Measurements from ENCODE around the gene NUP205.

Gene NUP205

DNA sequence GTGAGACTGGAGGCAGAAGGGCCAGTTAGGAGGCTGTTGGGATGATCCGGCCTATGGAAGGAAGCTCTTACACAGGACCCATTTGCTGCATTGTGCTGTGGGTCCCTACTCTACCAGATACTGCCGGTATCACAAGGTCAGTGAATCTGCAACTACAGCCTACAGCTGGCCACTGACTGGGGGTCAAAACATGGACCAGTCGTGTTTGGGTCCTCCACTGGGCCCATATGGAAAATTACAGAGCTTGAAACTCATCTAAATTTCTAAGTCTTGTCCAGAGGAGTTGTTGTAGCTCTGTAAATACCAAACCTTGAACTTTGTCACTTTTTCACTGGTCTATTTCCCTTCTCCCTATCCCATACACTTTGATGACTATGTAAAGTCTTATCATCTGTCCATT lies 5.6 kb upstream of the NUP205 start:
- no peak for DNase-seq

DNA sequence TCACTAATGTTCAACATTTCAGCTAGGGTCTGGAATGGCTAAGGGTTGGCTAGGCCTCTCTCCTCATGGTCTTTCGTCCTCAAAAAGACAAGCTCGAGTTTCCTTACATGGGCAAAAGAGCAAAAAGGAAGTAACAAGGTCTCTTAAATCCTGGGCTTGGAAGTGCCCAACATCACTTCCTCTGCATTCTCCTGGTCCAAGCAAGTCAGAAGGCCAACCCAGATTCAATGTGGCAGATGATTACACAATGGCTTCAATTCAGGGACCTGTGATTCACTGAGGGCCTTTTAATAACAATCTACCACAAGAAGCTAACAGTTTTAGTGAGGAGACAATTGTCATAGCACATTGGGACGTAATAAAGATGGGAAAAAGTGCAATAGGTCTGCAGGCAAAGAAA lies 4.4 kb upstream of the NUP205 start:
- DNase-seq = no peak

DNA sequence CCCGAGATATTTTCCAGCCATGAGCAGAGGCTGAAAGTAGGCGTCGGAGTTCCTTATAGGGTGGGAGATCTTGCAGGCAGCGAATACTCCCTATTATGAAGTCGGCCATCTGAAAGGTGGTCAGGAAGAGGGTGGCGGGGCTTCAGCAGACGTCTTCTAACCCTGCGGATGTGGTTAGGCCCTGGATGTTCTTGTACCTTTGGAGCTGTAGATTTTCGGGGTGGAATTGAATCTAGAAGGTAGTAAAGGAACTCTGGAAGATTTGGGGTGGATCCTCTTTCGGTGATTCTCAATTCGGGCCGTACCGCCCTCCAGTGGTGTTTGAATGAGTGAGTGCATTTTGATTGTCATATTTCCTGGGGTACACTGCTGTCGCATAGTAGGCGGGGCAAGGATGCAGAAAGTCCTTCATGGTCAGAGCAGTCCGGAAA lies 635 bp downstream of the NUP205 start:
- peak; percentile 81 for DNase-seq

DNA sequence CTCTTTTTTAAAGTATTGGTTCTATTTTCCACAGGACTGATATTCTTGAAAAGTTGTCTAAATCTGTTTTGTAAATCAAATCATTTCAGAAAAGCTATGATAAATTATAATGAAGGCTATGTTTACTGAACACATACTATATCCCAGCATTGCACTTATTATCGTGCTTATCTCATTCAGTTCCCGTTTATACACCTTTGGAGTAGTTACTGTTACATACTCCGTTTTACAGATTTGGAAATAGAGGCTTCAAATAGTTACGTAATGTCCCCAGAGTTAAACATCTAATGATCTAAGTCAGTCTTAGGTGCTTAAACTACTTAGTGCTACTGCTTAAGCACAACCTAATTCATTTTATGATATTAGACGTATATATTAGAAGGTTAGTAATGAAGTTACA lies 1.2 kb downstream of the NUP205 start:
- DNase-seq = no peak

DNA sequence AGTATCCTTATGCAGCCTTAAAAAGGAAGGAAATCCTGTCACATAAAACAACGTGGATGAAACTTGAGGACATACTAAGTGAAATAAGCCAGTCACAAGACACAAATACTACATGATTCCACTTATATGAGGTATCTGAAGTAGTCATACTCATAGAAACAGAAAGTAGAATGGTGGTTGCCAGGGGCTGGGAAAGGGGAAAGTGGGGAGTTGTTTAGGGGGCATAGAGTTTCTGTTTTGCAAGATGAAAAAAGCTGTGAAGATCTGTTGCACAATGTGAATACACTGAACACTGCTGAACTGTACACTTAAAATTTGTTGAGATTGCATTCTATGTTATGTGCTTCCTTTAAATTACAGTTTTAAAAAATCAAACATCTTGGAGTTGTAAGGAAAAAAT lies 2.9 kb downstream of the NUP205 start:
- no peak for DNase-seq

DNA sequence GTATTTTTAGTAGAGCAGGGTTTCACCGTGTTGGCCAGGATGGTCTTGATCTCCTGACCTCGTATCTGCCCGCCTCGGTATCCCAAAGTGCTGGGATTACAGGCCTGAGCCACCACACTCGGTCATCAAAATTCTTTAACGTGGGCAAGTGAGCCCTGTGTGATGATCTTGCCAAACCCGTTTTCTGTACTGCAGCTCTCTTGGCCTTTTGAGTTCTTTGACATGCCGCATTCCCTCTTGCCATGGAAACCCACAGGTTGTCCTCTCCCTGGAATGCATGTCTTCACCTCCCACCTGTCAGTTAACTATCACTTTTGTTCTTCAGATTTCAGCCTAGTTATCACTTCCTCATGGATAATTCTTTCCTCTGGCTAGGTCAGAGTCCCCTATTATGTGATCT lies 5.0 kb downstream of the NUP205 start:
- DNase-seq = no peak

DNA sequence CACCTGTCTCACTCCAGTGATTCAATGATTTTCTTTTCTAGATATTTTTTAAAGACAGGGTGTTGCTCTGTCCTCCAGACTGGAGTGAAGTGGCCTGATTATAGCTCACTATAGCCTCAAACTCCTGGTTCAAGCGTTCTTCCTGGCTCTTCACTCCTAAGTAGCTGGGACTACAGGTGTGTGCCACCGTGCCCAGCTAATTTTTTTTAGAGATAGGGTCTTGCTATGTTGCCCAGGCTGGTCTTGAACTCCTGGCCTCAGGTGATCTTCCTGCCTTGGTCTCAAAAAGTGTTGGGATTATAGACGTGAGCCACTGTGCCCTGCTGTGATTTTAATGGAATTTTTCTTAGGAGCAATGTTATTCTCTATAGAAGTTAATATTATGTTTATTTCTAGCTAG lies 14.1 kb downstream of the NUP205 start:
- DNase-seq = no peak

DNA sequence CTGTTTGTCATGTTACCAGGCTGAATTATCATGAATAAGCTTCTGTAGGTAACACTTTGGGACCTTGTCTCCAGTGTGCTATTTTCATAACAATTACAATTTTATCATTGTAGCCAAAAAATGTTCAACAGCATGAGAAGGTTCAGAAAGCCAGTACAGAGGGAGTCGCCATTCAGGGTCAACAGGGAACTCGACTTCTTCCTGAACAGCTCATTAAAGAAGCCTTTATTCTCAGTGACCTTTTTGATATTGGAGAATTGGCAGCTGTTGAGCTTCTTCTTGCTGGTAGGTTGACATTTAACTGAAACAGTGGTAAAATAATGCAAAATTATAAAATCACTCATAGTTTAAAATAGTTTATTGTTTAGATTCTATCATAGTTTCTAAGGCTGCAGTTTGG lies 15.8 kb downstream of the NUP205 start:
- DNase-seq = no peak

DNA sequence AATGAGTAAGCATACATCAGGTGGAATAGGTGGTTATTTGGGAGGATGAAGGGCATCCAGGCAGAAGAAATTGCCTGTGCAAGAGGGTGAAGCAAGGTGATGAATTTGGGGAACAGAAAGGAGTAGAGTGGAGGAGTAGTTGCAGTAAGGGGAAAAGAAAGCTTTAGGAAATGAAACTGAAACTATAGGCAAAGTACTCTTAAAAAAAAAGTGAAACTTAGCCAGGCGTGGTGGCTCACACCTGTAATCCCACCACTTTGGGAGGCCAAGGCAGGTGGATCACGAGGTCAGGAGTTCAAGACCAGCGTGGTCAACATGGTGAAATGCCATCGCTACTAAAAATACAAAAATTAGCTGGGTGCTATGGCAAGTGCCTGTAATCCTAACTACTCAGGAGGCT lies 17.6 kb downstream of the NUP205 start:
- DNase-seq = no peak

DNA sequence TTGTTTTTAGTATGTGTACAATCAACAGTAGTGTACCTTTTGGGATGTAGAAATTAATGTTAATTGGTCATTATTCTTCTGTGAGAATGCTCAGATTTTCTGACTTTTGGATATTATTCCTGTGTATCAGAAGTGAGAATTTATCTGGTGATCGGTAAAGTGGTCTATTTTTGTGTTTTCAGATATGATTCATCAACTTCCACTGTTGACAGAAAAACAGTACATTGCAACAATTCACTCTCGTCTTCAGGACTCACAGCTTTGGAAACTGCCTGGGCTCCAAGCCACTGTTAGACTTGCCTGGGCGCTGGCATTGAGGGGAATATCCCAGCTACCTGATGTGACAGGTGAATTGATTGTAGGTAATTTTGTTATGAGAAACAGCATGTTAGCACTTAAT lies 20.9 kb downstream of the NUP205 start:
- DNase-seq = no peak

DNA sequence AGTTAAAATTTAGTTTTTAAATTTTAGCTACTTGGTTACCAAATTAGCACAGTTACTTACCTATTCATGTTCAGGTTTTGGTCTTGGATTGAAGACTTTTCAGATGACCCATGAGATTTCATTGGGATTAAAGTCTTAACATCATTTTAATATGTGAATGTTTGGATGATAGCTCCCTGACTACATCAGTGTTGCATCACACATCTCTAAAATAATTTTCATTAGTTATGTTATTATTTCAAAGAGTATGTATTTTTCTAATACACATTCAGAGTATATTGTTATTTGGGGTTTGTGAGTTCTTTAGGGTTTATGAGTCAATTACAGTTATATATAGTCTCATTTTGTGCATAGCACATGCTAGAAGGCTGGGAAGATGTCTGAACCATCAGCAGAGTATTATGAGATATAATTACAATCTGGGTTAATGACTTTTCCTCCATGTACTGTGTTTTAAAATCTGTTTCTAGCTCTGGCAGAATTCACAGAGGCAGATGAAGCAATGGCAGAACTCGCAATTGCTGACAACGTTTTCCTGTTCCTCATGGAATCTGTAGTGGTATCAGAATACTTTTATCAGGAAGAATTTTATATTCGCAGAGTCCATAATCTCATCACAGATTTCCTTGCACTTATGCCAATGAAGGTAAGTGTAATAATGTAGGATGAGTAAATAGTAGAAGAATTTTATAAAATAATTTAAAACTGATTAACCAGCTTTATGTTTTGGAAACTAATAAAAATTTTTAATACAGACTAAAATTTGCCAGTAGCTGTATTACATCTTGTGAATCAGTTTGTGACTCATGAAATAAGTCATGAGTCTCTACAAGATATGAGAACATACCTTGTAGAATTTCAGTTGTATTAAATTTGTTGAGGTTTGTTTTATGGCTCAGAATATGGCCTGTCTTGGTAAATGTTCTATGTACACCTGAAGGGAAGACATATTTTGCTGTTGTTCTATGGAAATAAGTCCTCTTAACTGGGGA lies 26.9 kb downstream of the NUP205 start:
- DNase-seq = no peak

DNA sequence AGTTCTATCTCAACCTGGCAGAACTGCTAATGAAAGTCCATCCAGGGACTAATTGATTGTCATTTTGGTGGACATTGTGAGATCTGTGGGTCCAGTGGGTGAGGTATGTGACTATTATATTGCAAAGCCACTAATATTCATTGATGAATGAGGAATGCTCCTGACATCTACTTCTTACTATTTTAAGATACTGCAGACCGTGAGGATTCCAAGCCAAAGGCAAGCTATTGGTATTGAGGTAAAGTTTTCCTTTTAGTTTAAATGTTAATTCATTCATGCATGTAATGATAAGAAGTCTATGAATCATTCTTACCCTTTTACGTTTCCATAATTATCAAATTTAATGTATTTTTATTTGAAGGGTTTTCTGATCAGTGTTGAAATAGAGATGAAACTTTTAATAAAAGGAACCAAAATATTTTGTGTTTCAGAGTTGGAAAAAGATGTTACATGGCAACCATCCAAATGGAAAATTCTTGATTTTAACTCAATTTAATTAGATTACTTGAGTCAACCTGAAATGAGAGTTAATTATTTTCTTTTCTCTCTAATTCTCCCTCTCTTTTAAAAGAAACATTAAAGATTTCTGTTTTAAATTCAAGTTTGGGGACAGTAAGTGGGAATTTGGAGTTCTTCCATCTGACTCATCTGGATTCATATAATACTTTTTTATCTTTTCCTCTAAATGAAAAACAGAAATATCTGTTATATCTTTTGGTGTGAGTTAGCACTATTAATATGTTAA lies 39.6 kb downstream of the NUP205 start:
- DNase-seq = no peak

DNA sequence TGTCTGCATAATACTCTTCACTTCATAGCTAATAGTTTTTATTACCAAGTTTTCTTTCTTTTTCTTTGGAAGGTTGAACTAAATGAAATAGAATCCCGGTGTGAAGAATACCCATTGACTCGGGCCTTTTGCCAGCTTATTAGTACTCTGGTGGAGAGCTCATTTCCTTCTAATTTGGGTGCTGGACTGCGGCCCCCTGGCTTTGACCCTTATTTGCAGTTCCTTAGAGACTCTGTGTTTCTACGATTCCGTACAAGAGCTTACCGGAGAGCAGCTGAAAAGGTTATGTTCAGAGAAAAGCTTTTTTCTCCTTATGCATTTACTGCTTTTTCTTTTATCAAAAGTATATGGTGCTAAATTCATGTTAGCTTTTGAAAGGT lies 40.2 kb downstream of the NUP205 start:
- no peak for DNase-seq

DNA sequence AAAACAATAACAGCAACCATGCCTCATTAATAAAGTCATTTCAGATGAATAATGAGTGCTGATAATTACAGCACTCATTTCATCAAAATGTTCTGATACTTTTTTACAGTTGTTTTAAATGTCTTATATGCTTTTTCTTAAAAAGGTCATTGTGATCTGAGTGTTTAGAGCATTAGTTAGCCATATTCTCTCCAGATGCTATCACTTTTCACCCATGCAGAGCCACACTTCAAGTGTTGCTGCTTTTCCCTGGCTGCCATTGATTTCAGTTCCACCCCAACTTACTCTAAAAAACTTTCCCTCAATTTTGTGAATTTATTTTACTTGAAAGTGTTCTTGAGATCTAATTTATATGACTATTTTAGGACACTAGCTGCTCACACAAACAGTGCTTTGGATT lies 41.8 kb downstream of the NUP205 start:
- DNase-seq = no peak

DNA sequence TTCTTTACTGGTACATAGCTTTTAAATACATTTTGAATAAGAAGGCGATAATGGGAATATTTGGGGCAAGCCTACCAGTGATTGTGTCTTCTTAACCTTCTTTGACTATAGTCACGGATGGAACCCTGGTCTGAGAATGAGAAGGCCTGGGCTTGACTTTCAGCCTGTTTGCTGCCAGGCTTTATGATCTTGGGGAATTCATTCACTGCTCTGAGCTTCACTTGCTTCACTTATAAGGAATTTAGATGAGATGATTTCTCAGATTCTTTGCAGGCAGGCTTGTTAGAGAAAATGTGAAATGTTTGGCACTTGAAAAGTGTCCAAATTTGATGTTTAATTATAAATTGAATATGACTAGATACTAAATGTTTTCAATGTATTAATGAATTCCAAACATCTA lies 42.5 kb downstream of the NUP205 start:
- DNase-seq = no peak

DNA sequence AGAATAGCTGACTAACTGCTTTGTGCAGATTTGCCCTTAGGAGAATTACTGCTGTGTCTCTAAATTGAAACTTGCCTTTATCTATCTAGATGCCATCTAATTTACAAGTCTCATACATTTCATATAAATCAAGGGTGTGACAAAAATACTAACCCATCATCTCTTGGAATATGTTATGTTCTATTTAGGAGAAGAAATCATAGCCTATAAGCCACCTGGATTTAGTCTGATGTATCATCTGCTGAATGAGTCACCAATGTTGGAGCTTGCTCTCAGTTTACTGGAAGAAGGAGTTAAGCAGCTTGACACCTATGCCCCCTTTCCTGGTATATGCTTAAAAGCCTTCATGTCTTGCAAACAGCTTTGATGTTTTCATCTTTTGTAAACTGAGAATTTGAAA lies 43.5 kb downstream of the NUP205 start:
- DNase-seq = no peak

DNA sequence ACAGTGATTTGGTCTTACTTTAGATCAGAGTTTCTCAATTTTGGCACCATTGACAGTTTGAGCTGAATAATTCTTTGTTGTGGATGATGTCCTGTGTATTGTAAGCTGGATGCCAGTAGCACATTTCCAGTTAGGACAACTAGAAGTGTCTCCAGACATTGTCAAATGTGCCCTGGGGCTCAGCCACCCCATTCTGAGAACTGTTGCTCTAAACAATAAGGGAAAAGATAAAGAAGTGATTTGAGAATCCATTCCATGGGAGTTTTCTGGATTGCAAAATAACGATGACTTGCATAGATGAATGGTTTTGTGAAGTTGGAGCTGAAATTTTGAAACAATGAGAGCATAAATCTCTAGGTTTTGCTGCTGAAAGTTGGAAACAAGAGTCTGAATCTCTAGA lies 44.6 kb downstream of the NUP205 start:
- DNase-seq = no peak

DNA sequence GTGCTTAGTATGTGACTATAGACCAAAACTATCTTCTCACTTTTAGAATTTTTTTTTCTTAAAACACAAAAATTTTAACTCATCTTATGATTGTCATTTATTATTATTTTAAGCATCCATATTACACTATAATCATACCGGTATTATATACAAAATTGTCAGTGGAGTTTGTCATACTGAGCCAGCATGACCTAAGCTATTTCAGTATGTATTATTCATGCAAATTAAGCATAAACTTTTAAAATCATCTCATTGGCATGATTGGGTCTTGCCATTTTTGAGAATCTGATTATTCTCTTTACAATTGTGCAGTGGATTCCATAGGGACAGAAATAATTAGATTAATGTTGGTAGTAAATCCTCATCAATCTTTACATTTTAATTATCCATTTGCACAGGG lies 58.4 kb downstream of the NUP205 start:
- no peak for DNase-seq

DNA sequence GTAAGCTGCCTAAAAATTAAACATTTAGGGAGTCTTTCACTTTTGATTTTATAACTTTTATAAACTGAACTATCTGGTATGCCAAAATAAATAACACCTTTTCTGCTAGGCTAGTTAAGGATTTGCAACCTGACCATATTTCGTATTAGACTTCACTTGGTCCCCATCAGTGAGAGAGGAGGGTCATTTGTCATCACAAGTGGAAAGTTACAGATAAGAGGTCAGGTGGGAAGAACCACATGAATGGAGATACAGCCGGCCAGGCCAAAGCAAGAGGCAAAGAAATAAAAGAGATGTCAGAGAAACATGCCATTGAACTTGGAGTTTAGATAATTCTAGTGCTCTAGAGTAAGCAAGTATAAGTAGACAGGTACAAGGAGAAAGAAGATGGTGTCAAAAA lies 60.1 kb downstream of the NUP205 start:
- no peak for DNase-seq

DNA sequence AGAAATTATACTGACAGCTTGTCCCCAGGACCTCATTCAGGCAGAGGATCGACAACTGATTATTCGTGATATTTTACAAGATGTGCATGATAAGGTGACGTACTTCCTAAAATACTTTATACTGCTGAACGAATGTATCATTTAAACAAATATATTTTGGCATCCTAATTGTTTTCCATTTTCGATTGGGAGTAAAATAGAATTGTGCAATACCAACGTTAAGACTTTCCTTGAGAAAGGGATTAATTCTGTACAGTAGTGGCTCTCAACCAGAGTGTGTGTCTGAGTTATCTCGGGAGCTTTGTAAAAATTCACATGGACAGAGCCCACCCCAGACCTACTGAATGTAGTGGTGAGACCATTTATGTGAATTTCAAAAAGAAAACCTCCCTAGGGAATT lies 60.8 kb downstream of the NUP205 start:
- DNase-seq = no peak

DNA sequence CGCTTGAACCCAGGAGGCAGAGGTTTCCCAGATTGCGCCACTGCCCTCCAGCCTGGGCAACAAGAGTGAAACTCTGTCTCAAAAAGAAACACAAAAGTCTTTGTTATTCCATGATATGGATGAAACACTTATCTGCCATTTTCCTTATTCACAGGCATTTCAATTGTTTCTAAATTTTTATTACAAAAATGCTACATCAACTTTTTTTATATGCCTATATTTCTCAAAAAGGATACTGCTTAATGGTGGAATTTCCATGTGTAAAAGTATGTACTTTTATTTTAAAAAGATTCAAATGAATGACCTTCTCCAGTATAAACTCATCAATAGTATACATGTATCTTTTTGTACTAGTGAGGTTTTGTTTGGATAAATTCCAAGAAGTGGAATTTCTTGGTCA lies 62.7 kb downstream of the NUP205 start:
- DNase-seq = no peak

DNA sequence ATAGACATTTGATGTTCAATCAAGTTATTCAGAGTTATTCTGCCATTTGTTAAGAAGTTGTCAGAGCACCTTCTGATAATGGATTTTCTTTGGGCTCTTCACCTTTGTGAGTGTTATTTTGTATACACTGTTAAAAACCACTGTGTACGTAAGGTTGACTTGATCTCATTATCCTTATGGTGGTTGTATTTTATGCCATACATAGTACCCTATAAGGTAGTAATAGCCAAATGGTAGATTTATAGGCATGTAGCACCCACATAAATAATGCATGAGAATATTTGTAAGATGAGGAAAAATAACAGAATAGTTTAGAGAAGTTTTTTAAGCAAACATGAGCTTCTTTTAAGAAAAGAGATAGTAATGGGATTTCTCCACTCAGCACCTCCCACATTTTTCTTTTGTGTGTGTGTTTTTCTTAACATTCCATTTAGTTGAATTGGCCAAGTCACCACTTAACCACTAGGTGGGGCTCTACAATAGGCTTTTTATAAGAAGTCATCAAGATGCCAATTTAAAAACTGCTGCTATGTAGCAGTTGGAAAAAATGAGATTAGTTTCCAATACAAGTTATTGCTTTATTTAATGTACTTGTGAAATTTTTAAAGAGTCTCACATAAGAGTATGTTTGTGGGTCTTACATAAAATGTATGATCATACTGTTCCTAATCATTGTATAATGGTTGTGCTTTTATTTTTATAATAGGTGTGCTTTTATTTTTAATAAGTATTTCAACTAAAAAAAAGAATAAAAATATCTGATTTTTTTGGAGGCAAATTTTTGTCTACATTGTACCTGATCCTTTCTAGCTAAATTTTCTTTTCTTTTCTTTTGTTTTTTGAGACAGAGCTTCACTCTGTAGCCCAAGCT lies 63.5 kb downstream of the NUP205 start:
- DNase-seq = peak; percentile 58

DNA sequence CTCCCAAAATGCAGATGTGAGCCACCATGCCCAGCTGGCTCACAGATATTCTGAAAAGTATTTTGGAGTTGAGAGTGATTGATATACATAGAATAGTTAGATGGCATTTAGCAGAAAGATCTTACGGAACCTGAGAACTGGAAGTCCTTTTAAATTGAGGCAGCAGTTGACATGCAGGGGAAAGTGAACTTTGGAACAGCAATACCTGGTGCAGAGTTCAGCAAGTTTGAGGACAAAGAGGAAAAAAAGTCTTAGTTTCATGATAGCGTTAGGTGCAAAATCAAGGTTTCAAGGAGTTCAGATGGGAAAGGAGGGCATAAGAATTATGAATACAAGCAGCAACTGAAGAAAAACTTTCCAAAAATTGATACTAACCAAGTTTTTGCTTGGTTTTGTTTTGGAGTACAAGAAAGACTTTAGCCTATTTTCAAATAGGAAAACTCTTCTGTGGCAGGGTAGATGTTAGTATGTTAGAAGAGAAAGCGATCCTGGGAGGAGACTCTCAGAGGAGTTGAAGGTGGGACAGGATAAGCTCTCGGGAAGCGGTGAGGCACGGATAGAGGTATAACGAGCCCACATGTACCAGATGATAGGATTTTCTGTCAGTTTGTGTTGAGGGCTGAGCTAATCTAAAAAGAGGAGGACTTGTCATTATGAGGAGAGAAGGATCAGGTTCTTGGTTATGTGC lies 76.6 kb downstream of the NUP205 start:
- DNase-seq = no peak
